Measurements from ENCODE around the gene IZUMO2.
"Not testable (repeated sequence)": the region's sequence is repeated elsewhere in the genome, so short reads cannot be mapped to it uniquely, and the experiment has no call there.

Gene IZUMO2

GRCh38 chr19:50133518-50134492 is 29.3 kb downstream of the IZUMO2 start:
- H3K27me3 ChIP-seq (ENCODE audit: control insufficient read depth, low read length), result peaks cover 10% of the 10 kb centered on the region
- H3K79me2 ChIP-seq (ENCODE audit: control insufficient read depth, low read length); H3K4me1 ChIP-seq (ENCODE audit: control insufficient read depth, low read length); H3K27ac ChIP-seq (ENCODE audit: low read depth, low read length); H3K9me3 ChIP-seq (ENCODE audit: control insufficient read depth, insufficient read depth, low read length); H3K9me2 ChIP-seq (replicated peaks; ENCODE audit: control insufficient read depth, low read length); H3F3A ChIP-seq (ENCODE audit: control insufficient read depth, insufficient read depth); H3K4me2 ChIP-seq (ENCODE audit: low read length); H3K36me3 ChIP-seq (ENCODE audit: control insufficient read depth, low read length); H4K20me1 ChIP-seq (ENCODE audit: control insufficient read depth, insufficient read depth, low read depth, low read length); H3K4me3 ChIP-seq (ENCODE audit: low read length): not testable (repeated sequence)

- not testable (repeated sequence) for H4K20me1 ChIP-seq (ENCODE audit: control insufficient read depth, insufficient read depth, low read depth, low read length); H3K9me2 ChIP-seq (replicated peaks; ENCODE audit: control insufficient read depth, low read length); H3K79me2 ChIP-seq (ENCODE audit: control insufficient read depth, low read length); H3K27me3 ChIP-seq (ENCODE audit: control insufficient read depth, low read length); H3K9me3 ChIP-seq (ENCODE audit: control insufficient read depth, insufficient read depth, low read length); H3K4me2 ChIP-seq (ENCODE audit: low read length); H3K4me1 ChIP-seq (ENCODE audit: control insufficient read depth, low read length); H3F3A ChIP-seq (ENCODE audit: control insufficient read depth, insufficient read depth); H3K27ac ChIP-seq (ENCODE audit: low read depth, low read length); H3K4me3 ChIP-seq (ENCODE audit: low read length); H3K36me3 ChIP-seq (ENCODE audit: control insufficient read depth, low read length)
Observed at GRCh38 chr19:50104012-50104411, 59.1 kb downstream of the IZUMO2 start.

- H3K36me3 ChIP-seq (ENCODE audit: control insufficient read depth, low read length); H3K27me3 ChIP-seq (ENCODE audit: control insufficient read depth, low read length); H3K4me1 ChIP-seq (ENCODE audit: control insufficient read depth, low read length); H3K27ac ChIP-seq (ENCODE audit: low read depth, low read length); H3F3A ChIP-seq (ENCODE audit: control insufficient read depth, insufficient read depth); H4K20me1 ChIP-seq (ENCODE audit: control insufficient read depth, insufficient read depth, low read depth, low read length); H3K79me2 ChIP-seq (ENCODE audit: control insufficient read depth, low read length); H3K9me3 ChIP-seq (ENCODE audit: control insufficient read depth, insufficient read depth, low read length); H3K4me3 ChIP-seq (ENCODE audit: low read length); H3K9me2 ChIP-seq (replicated peaks; ENCODE audit: control insufficient read depth, low read length); H3K4me2 ChIP-seq (ENCODE audit: low read length): not testable (repeated sequence)
Observed at GRCh38 chr19:50103405-50103804, 59.7 kb downstream of the IZUMO2 start.

All from DOHH2 (cell line).